Astrocyte of the cerebellum (primary cell): ENCODE data around the gene AGBL1.

Source experiments
- DNase-seq: peaks from one replicate; pipeline ENCODE4 v3.0.0-alpha.2; 2011; ENCODE audit warnings: low read depth
- H3K4me3 ChIP-seq: 2 replicates; pipeline ENCODE4 v1.5.1; 2011; ENCODE audit warnings: mild to moderate bottlenecking, low read depth, low read length, moderate library complexity
- in situ Hi-C: cut with HindIII; loops from 2 replicates; pipeline ENCODE4 v1.10.0; 2017; ENCODE audit warnings: low sequenced_read_pairs
- TF ChIP-seq, protein P1 (sequence below): IDR thresholded peaks from 2 replicates; pipeline ENCODE4 v1.5.1; 2012; ENCODE audit warnings: low read length, low read depth, moderate library complexity, mild to moderate bottlenecking; ENCODE audit errors: missing control alignments

The AGBL1 gene

DNA sequence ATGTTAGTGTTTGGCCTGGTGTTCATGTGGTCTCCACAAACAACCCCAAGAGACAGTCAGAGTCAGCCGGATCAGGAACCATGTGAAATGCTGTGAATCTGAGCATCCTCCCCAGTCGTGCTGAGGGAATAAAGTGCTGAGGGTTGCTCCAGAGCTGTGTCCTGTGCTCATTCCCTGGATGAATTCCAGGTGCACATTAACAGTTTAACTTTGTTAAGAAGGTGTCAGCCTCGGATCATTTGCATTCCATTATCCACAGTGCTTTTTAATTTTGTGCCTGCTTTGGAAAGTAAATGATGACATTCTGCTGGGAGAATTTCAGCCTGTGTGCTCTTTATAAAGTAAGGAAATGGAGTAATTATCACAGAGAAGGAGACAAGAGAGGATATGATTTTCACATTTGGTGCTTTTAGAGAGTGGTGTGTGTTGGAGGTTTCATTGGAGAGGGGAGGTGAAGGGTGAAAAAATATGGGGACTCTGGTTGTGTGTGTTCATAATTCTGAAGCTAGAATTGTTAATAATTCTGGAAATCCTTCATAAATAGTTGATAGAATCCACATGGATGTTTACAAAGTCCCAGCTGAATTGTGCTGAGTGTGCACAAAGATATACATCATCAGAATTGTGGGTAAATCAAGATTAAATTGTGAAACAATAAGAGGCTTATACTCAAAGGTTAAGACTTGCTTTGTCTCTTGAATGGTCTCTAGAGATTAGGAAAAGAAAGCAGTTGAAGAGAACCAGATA lies 621.4 kb downstream of the AGBL1 start:
- DNase-seq: no peak
- no peak overlapping the region for H3K4me3 ChIP-seq
- TF ChIP-seq, protein P1, sequence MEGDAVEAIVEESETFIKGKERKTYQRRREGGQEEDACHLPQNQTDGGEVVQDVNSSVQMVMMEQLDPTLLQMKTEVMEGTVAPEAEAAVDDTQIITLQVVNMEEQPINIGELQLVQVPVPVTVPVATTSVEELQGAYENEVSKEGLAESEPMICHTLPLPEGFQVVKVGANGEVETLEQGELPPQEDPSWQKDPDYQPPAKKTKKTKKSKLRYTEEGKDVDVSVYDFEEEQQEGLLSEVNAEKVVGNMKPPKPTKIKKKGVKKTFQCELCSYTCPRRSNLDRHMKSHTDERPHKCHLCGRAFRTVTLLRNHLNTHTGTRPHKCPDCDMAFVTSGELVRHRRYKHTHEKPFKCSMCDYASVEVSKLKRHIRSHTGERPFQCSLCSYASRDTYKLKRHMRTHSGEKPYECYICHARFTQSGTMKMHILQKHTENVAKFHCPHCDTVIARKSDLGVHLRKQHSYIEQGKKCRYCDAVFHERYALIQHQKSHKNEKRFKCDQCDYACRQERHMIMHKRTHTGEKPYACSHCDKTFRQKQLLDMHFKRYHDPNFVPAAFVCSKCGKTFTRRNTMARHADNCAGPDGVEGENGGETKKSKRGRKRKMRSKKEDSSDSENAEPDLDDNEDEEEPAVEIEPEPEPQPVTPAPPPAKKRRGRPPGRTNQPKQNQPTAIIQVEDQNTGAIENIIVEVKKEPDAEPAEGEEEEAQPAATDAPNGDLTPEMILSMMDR: no peak
- in situ Hi-C loops: no loop called here

DNA sequence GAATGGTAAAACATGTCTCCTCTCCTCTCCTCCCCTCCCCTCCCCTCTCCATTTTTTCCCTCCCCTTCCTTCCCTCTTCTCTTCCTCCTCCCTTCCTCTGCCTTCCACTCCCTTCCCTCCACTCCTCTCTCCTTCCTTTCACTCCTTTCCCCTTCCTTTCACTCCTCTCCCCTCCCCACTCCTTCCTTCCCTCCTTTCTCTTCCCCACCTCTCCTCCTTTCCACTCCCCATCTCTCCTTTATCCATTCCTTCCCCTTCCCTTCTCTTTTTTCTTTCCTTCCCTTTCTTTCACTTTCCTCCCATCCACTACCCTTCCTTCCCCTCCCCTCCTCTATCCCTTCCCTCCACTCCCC lies 621.9 kb downstream of the AGBL1 start:
- in situ Hi-C loops: no loop called here
- no peak for DNase-seq
- H3K4me3 ChIP-seq: no peak overlapping the region
- TF ChIP-seq, protein P1: no peak

DNA sequence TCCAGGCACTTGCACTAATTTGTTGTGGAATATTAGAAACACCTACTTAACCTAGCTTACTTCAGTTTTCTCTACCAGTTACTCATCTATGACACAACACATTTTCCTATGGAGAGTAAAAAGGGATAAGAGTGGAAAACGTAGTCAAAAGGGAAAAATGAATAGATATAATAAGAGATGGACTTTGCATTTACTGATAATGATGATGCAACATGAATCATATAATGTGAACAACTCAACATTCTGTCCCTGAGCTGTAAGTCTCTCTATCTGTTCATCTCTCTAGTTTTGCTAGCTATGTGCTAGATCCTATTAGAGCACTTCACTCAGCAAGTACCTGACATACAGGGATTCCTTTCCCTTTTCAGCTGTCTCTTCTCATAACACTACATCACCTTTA lies 627.1 kb downstream of the AGBL1 start:
- in situ Hi-C loops: no loop called here
- H3K4me3 ChIP-seq: no peak overlapping the region
- DNase-seq: no peak
- TF ChIP-seq, protein P1: no peak

DNA sequence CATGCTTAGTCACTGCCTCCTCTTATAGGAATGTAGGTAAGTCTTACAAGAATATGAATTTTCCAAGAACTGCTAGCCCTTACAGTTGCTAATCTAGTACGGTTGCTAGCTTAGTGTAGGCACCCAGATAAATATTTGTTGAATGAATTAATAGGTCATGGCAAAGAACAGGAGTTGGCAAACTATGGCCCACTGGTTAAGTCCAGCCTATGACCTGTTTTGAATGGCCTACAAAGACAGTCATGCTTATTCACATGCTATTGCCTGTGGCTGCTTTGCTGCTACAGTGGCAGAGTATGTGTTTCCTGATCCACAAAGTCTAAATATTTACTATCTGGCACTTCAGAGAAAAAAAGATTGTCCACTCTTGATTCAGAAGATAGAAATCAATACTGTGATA lies 631.8 kb downstream of the AGBL1 start:
- no peak for DNase-seq
- TF ChIP-seq, protein P1: no peak
- in situ Hi-C loops: no loop called here
- no peak overlapping the region for H3K4me3 ChIP-seq

DNA sequence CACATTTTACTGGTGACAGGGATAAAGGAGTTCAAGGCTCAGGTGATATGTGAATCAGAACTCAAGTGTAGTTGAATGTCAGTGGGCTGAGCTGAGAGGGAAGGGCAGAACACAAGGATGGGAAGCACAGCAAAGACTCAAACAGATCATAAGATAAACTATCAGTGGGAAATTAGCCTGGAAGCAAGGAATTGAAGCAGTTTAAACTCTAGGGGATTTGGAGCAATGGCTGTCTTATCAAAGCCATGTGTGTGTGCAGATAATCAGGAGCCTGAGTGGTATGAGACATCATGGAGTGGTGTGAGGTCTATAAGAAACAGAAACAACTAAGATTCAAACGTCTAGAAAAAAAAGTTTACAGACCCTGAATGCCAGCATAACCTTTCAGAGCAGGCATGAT lies 634.6 kb downstream of the AGBL1 start:
- TF ChIP-seq, protein P1: no peak
- in situ Hi-C loops: no loop called here
- H3K4me3 ChIP-seq: no peak overlapping the region
- no peak for DNase-seq

DNA sequence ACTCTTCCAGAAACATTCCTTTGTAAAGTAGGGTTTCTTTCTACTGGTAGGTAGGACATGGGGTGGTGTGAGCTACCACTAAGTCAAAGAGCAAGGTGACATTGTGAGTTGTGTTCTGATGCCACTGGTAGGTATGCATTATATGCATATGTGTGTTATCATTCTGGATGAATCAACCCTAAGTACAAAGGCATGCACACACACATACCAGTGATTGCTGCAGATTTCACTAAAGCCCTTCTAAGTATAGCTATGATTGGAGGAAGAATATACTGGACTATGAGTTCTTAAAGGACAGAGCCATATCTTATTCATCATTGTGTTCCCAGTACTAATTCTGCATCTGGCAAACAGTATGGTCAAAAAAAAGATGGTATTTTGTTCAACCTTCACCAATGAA lies 646.0 kb downstream of the AGBL1 start:
- in situ Hi-C loops: no loop called here
- no peak for DNase-seq
- TF ChIP-seq, protein P1: no peak
- H3K4me3 ChIP-seq: no peak overlapping the region
